NCI-H345 (cell line): ENCODE results near the gene ATP2A3.

Source experiments
- DNase-seq: peaks from one replicate; lab custom pipeline; 2025; lab: John Stamatoyannopoulos, UW

The ATP2A3 gene

GRCh38 chr17:3926860-3927627, 37.2 kb downstream of the ATP2A3 start:
- DNase-seq = no peak

GRCh38 chr17:3925684-3926485, 38.4 kb downstream of the ATP2A3 start:
- no peak for DNase-seq

- no peak for DNase-seq
Observed at GRCh38 chr17:3924512-3925350, 39.5 kb downstream of the ATP2A3 start.

DNA sequence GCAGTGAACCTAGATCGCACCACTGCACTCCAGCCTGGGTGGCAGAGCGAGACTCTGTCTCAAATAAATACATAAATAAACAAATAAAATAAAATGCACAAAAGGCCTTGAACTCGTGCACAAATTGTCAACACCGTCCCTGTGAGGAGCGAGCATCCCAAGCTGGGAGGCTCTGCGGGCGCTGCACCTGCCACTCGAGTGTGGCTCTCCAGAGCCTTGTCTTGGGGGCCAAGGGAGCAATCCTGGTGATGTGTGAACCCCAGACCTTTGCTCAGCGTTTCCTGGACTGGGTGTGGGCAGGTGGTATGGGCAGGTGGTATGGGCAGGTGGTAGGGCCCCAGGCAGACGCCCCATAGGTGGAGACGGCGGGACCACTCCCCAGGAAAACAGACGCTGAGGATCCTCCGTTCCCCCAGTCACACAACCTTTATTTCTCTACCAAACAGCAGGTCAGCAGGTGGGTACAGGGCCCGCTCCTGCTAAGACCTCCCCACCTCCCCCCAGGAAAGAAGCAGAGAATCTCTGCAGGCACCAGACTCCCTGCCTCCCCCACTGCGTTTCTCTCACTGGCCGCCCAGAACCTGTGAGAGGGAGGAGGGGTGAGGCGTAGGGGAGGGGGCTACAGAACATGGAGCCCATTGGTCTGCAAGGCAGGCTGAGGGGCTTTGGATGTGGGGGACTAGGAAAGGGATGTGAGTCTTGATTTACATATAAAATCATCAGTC, 40.6 kb downstream of the ATP2A3 start:
- peak; percentile 55 for DNase-seq

GRCh38 chr17:3922765-3923164, 41.5 kb downstream of the ATP2A3 start:
- no peak for DNase-seq

DNA sequence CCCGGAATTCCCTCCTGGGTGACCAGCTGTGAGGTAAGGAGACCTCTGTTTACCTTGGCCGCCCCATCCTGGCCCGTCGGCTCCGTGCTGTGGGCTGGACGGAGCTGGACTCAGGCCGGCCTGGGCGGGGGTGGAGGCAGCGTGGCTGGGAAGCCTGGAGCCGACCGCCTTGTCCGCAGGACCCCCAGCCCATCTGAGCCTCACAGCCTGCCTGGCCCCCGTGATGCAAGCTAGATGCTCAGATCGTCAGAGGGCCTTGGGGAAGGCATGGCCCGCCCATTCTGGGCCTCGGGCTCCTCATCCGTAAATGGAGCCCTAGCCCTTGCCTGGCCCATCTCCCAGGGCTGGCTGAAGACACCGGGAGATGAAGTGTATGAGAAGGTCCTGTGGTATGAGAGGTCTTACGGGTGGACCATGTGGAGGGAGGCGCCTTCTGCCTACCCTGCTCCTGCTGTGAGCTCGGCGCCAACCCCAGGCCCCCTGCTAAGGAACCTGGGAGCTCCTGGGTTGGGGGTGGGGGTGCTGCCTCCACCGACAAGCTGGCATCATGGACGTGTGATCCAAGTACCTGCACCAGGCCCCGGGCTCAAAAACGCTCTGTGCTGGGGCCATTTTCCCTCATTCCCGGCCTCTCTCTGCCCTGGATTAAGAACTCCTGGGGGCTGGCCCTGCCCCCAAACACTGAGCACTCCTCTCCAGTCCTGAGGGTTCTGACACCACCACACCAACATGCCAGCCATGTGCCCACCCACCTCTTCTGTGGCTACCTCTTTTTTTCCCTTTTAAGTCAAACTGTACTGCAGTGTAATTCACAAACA, 42.5 kb downstream of the ATP2A3 start:
- DNase-seq = no peak

DNA sequence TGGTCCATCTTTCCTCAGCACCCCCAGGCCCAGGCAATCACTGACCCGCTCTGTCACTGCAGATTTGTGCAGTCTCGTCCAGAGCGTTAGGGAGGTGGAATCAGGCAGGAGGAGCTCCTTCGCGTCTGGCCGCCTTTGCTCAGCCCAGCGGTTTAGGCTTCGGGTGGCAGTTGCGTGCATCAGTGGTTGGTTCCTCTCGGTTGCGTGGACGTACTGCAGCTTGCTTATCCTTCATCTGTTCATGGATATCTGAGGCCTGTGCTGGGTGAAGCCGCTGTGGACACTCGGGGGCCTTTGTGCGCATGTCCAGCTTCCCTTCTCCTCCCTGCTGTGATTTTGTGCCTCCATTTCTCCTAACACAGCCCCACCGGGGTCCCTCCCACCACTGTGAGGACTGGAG, 43.2 kb downstream of the ATP2A3 start:
- no peak for DNase-seq

- no peak for DNase-seq
Observed at GRCh38 chr17:3919123-3919624, 45.1 kb downstream of the ATP2A3 start.

GRCh38 chr17:3918372-3919122, 45.7 kb downstream of the ATP2A3 start:
- no peak for DNase-seq

DNA sequence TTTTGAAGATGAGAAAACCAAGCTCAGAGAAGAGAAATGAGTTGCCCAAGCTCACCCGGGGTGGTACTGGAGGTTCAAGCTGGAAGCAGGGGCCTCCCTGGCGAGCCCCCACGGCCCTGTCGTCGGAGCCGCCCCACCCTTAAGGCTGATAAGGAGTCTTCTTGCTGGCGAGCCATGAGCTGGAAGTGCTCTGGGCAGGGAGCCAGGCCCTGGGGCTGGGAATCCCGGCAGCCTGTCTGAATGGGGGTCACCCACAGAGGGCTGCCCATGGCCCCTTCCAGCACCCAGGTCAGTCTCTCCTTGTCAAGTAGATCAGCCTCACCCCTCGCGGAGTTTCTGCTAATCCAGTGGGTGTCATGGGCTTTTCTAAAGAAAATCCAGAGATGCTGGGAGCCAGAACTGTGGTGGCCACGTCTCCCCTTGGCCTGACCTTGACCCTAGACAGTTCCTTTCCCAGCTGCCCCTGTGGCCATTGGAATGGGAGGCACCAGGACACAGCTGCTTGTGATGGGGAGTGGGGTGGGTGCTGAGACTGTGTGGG, 46.8 kb downstream of the ATP2A3 start:
- DNase-seq = peak; percentile 20

GRCh38 chr17:3916825-3917224, 47.4 kb downstream of the ATP2A3 start:
- DNase-seq = no peak

GRCh38 chr17:3915995-3916696, 48.1 kb downstream of the ATP2A3 start, which contains the start of gene P2RX1:
Gene P2RX1 (minus strand): TSS chr17:3916465. CDS start chr17:3916225, 240 bp downstream.
- no peak for DNase-seq

- DNase-seq = no peak
Observed at GRCh38 chr17:3915581-3915994, 48.6 kb downstream of the ATP2A3 start.

DNA sequence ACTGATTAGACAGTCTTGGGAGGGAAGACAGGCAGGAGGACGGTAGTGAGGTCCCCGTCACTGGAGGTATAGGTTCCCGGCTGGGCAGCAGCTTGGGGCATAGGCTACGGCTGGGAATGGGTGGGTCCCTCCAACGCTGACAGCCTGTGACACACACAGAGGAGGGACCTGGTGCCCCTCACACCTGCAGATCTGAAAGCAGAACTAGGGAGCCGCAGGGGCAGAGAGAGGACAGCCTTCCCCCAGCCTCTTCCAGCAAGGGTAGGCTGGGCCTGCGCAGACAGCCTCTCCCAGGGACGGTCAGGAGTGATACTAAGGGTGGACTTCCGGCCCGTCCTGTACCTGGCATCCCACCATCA, 49.9 kb downstream of the ATP2A3 start:
- no peak for DNase-seq

DNA sequence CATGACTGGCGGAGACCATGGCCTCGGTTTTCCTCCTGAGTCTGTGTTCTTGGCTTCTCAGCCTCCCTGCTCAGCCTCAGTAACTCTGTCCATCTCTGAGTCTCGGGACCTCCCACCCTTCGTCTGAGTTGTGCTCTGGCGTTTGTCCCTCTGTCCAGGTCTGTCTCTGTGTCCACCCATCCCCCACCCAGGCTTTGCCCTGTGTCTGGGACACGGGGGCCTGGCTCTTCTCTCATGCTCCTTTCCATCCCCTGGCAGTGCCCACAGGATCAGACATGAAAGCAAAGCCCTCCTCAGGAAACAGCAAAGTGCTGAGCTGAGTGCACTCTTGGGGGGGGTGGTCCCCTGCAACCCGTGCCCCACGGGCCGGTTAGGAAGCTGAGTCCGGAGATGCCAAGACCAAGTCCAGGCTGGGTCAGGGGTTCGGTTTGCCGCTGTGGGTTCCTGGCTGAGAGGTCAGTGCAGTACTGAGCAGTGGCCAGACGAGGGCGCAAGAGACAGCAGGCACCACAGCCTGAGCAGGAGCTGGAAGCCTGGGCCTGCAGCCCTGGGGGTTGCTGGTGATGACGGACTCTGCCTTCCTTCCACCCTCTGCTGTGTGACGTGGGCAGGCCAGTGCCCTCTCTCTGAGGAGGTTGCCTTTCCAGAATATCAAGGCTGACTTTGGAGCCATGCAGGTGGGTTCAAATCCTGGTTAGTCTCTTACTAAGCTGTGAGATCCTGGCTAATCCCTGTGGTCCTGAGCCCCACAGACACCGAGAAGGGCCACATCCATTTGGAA, 50.5 kb downstream of the ATP2A3 start:
- peak; percentile 46 for DNase-seq

GRCh38 chr17:3912827-3913226, 51.4 kb downstream of the ATP2A3 start:
- no peak for DNase-seq

DNA sequence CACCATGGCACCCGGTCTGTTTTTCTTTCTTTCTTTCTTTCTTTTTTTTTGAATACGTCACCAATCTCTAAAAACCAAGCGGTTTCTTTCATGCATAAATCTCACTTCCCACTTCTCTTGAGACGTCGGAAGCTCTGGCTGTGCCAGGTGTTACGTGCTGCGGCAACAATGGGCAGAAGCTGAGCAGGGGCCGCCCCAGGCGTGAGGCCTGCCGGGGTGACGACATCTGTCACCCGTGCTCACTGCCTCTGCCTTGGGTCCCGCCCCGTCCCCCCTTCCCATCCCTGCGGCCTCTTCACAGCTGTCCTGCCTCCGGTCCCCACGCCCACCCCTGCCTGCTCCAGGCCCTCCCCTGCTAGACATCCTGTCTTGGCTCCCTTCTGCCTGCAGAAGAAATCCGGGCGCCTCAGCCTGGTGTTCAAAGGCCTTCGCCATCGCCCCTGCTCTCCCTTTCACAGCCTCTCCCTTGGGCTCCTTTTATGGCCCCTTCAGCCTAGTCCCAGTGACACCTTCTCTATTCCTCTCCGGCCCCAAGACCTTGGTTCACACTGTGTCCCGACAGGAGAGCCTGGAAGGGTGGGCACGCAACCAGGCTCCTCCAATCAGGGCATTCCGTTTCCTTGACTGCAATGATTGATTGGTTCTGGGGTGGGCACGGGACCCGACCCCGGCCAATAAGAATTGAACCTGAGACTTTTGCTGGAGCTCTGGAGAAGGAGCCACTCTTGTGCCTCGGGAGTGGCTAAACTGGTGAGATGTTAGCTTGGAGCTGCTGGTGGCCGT, 52.8 kb downstream of the ATP2A3 start:
- DNase-seq = peak; percentile 54
